ENCODE measurements around the gene CACNA1B. TPM values are rescaled to one million over a fixed set of nuclear protein-coding genes. Genes with fewer than 3 reads are reported as not detected.
"Not testable (repeated sequence)": the region's sequence is repeated elsewhere in the genome, so short reads cannot be mapped to it uniquely, and the experiment has no call there.

CACNA1B gene
- total RNA-seq, 6 experiments from 2014 or later = not detected

DNA sequence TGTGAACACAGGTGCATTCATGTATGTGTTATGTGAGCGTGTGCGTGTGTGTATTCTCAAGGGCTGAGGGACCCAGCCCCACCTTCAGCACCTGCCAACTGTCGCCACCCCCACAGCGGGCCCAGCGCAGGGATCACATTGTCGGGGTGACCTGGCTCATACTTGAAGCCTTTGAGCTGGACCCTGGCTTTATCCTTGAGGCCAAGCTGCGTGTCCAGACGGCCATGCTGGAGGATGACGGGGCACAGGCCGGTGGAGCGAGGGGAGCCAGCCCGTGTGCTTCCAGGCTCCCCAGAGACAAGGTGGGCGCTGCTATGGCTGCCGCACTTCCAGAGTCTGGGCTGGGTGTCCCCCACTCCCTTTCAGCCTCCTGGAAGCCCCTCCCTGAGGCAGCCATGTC is 261.5 kb downstream of the CACNA1B start:
- H3K27me3 Mint-ChIP-seq (ENCODE audit: insufficient read depth); H3K27ac Mint-ChIP-seq; DNase-seq; H3K4me3 Mint-ChIP-seq; H3K36me3 Mint-ChIP-seq (ENCODE audit: low read depth); H3K4me1 Mint-ChIP-seq (ENCODE audit: low read depth): not testable (repeated sequence)
- peaks cover 17% of the 10 kb centered on the region for H3K9me3 Mint-ChIP-seq

DNA sequence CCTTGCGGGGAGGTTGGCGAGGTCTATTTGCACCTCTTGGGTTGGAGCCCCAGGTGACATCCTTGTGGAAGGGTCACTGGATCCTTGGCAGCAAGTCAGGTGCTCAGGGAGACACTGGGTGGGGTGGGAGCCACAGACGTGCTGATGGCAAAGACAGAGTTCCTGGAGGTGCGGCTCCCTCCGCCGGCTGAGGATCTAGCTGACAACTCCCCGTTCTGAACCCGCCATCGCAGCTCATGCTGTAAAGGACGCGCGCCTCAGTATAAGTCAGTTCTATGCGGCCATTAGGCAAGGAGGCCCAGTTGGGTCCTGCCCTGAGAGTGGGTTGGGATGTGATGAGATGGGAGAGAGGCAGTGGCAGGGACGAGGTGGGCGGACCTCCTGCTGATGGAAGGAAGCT is 263.4 kb downstream of the CACNA1B start:
- H3K27ac Mint-ChIP-seq; H3K4me1 Mint-ChIP-seq (ENCODE audit: low read depth); DNase-seq; H3K4me3 Mint-ChIP-seq; H3K36me3 Mint-ChIP-seq (ENCODE audit: low read depth); H3K27me3 Mint-ChIP-seq (ENCODE audit: insufficient read depth): not testable (repeated sequence)
- H3K9me3 Mint-ChIP-seq = peaks cover 17% of the 10 kb centered on the region

- not testable (repeated sequence) for DNase-seq; H3K27me3 Mint-ChIP-seq (ENCODE audit: insufficient read depth); H3K36me3 Mint-ChIP-seq (ENCODE audit: low read depth); H3K27ac Mint-ChIP-seq; H3K4me3 Mint-ChIP-seq; H3K4me1 Mint-ChIP-seq (ENCODE audit: low read depth)
- H3K9me3 Mint-ChIP-seq = peaks cover 17% of the 10 kb centered on the region
Measured at GRCh38 chr9:138142528-138143244, 265.1 kb downstream of the CACNA1B start.

- H3K4me3 Mint-ChIP-seq; H3K27ac Mint-ChIP-seq; H3K4me1 Mint-ChIP-seq (ENCODE audit: low read depth); H3K36me3 Mint-ChIP-seq (ENCODE audit: low read depth); DNase-seq; H3K27me3 Mint-ChIP-seq (ENCODE audit: insufficient read depth): not testable (repeated sequence)
- peaks cover 14% of the 10 kb centered on the region for H3K9me3 Mint-ChIP-seq
Measured at GRCh38 chr9:138143491-138143890, 265.9 kb downstream of the CACNA1B start.

DNA sequence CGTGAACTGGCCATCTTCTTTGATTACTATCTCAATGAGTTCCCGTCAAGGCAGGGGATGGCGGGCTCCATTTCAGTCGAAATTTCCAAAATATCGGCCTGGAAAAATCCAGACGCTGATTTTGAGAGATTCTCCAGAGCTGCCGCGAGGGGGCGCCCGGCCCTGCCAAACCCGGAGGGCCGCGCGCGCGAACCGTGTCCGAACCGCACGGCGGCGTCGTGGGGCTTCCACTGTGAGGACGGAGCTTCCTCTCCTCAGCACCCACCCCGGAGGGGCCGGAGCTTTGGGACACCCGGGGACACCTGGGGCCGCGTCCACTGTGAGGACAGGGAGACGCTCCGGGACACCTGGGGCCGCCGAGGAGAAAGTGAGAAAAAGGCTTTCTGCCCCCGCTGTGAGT is 270.0 kb downstream of the CACNA1B start:
- H3K4me1 Mint-ChIP-seq (ENCODE audit: low read depth); H3K36me3 Mint-ChIP-seq (ENCODE audit: low read depth); H3K27ac Mint-ChIP-seq; DNase-seq; H3K27me3 Mint-ChIP-seq (ENCODE audit: insufficient read depth); H3K4me3 Mint-ChIP-seq; H3K9me3 Mint-ChIP-seq: not testable (repeated sequence)
- TF ChIP-seq, protein P1, sequence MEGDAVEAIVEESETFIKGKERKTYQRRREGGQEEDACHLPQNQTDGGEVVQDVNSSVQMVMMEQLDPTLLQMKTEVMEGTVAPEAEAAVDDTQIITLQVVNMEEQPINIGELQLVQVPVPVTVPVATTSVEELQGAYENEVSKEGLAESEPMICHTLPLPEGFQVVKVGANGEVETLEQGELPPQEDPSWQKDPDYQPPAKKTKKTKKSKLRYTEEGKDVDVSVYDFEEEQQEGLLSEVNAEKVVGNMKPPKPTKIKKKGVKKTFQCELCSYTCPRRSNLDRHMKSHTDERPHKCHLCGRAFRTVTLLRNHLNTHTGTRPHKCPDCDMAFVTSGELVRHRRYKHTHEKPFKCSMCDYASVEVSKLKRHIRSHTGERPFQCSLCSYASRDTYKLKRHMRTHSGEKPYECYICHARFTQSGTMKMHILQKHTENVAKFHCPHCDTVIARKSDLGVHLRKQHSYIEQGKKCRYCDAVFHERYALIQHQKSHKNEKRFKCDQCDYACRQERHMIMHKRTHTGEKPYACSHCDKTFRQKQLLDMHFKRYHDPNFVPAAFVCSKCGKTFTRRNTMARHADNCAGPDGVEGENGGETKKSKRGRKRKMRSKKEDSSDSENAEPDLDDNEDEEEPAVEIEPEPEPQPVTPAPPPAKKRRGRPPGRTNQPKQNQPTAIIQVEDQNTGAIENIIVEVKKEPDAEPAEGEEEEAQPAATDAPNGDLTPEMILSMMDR (IDR thresholded peaks at IDR 0.05) = 0 out of 2 replicates have a peak, but pooled peaks have one; percentile 12

- H3K36me3 Mint-ChIP-seq (ENCODE audit: low read depth); H3K4me3 Mint-ChIP-seq; DNase-seq; H3K9me3 Mint-ChIP-seq; H3K27me3 Mint-ChIP-seq (ENCODE audit: insufficient read depth); H3K4me1 Mint-ChIP-seq (ENCODE audit: low read depth); H3K27ac Mint-ChIP-seq: not testable (repeated sequence)
- TF ChIP-seq, protein P1 (IDR thresholded peaks at IDR 0.05) = peak; percentile 64
Measured at GRCh38 chr9:138149672-138150656, 272.4 kb downstream of the CACNA1B start.

DNA sequence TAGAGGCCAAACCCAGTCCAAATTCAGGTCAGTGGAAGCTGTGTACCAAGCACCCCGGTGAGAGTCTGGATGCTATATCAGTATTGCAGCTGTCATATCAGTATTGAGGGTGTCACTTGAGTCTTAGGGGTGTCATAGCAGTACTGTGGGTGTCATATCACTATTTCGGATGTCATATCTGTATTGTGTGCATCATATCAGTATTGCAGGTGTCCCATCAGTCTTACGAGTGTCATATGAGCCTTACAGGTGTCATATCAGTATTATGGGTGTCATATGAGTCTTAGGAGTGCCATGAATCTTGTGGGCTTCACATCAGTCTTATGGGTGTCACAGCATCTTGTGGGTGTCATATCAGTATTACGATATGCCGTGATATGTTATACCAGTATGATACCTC is 278.2 kb downstream of the CACNA1B start:
- DNase-seq; H3K4me1 Mint-ChIP-seq (ENCODE audit: low read depth); H3K36me3 Mint-ChIP-seq (ENCODE audit: low read depth); H3K4me3 Mint-ChIP-seq; H3K9me3 Mint-ChIP-seq; H3K27ac Mint-ChIP-seq; H3K27me3 Mint-ChIP-seq (ENCODE audit: insufficient read depth): not testable (repeated sequence)

GRCh38 chr9:138166793-138167192 is 289.2 kb downstream of the CACNA1B start:
- not testable (repeated sequence) for H3K9me3 Mint-ChIP-seq; DNase-seq; H3K36me3 Mint-ChIP-seq (ENCODE audit: low read depth); H3K4me1 Mint-ChIP-seq (ENCODE audit: low read depth); H3K4me3 Mint-ChIP-seq; H3K27me3 Mint-ChIP-seq (ENCODE audit: insufficient read depth); H3K27ac Mint-ChIP-seq

Small RNA genes lying within 50 kb of the gene (microRNA-seq; reads per million reads assigned to microRNA genes)
- 2.3 reads per million for gene MIR602

Data from HFFc6 (cell line).